Left renal cortex interstitium (tissue), 4 donors: Measurements from ENCODE around the gene MID2. TPM values are rescaled to one million over a fixed set of nuclear protein-coding genes. Genes with fewer than 3 reads are reported as not detected.
"Not testable (repeated sequence)": the region's sequence is repeated elsewhere in the genome, so short reads cannot be mapped to it uniquely, and the experiment has no call there.

Experiments used
- DNase-seq, 4 donors: peaks; one replicate each; pipeline ENCODE4 v3.0.0-alpha.2; 2013; ENCODE audit warnings: low read depth in 4 of 4, low spot score in 2 of 4, missing footprints in 1 of 4
- polyA plus RNA-seq, 4 donors: library from polyadenylated mRNA; unstranded; fragments of 120-200 nt; gene quantifications; one replicate each; pipeline ENCODE4 v1.2.1, GENCODE V29; 2013; ENCODE audit not compliant: insufficient read length in 4 of 4

Gene MID2
- polyA plus RNA-seq, 4 donors, result 9.6 to 11.5 (median 11.0) TPM

GRCh38 chrX:107840971-107841370 lies 15.3 kb downstream of the MID2 start:
- DNase-seq, result no peak

GRCh38 chrX:107842715-107843400 lies 17.2 kb downstream of the MID2 start:
- no peak for DNase-seq

- DNase-seq, result no peak
Measured at GRCh38 chrX:107845625-107846024, 20.0 kb downstream of the MID2 start.

GRCh38 chrX:107848591-107848990 lies 22.9 kb downstream of the MID2 start:
- DNase-seq, result no peak

GRCh38 chrX:107849747-107850421 lies 24.2 kb downstream of the MID2 start:
- DNase-seq, result no peak

- no peak for DNase-seq
Measured at GRCh38 chrX:107850422-107850765, 24.7 kb downstream of the MID2 start.

GRCh38 chrX:107851215-107851614 lies 25.5 kb downstream of the MID2 start:
- DNase-seq, result no peak

GRCh38 chrX:107851665-107852064 lies 26.0 kb downstream of the MID2 start:
- DNase-seq, result not testable (repeated sequence)

GRCh38 chrX:107856289-107856688 lies 30.6 kb downstream of the MID2 start:
- no peak for DNase-seq

- DNase-seq, result not testable (repeated sequence)
Measured at GRCh38 chrX:107857041-107857440, 31.4 kb downstream of the MID2 start.

GRCh38 chrX:107857837-107858236 lies 32.2 kb downstream of the MID2 start:
- DNase-seq, result no peak

- no peak for DNase-seq
Measured at GRCh38 chrX:107861056-107861455, 35.4 kb downstream of the MID2 start.

- no peak for DNase-seq
Measured at GRCh38 chrX:107871136-107871535, 45.5 kb downstream of the MID2 start.

GRCh38 chrX:107878106-107878505 lies 52.4 kb downstream of the MID2 start:
- no peak for DNase-seq

- no peak for DNase-seq
Measured at GRCh38 chrX:107880054-107880610, 54.5 kb downstream of the MID2 start.

GRCh38 chrX:107894038-107894437 lies 68.4 kb downstream of the MID2 start:
- DNase-seq, result peak in 1 of 4 donors; percentile 5

- no peak for DNase-seq
Measured at GRCh38 chrX:107902721-107903120, 77.1 kb downstream of the MID2 start.

GRCh38 chrX:107905366-107905765 lies 79.7 kb downstream of the MID2 start:
- no peak for DNase-seq

- no peak for DNase-seq
Measured at GRCh38 chrX:107924136-107924746, 98.6 kb downstream of the MID2 start.

GRCh38 chrX:107934262-107934661 lies 108.6 kb downstream of the MID2 start:
- no peak for DNase-seq

- DNase-seq, result no peak
Measured at GRCh38 chrX:107935200-107935599, 109.5 kb downstream of the MID2 start.
